ENCODE results near the gene CTAGE9. TPM values are rescaled to one million over a fixed set of nuclear protein-coding genes. Genes with fewer than 3 reads are reported as not detected.

CTAGE9 gene
- polyA plus RNA-seq, 1 donor from 2014 or later, result not detected

- no peaks in the 10 kb centered on the region for H3K79me2 ChIP-seq (replicated peaks; ENCODE audit: insufficient read depth, low read length)
- H3K27ac ChIP-seq (ENCODE audit: low read length), result no peak overlapping the region
- H3K9me3 ChIP-seq (ENCODE audit: low read length), result no peaks in the 10 kb centered on the region
- H4K20me1 ChIP-seq (ENCODE audit: insufficient read depth), result no peaks in the 10 kb centered on the region
- no peaks in the 10 kb centered on the region for H3K27me3 ChIP-seq (ENCODE audit: insufficient read depth, low read depth, low read length)
- H2AFZ ChIP-seq (ENCODE audit: low read depth, low read length), result no peak overlapping the region
- no peak overlapping the region for H3K9ac ChIP-seq (ENCODE audit: low read length)
- TF ChIP-seq REST (IDR thresholded peaks at IDR 0.05; ENCODE audit: borderline replicate concordance) (no peak), EZH2 (IDR thresholded peaks at IDR 0.05; ENCODE audit: borderline replicate concordance, insufficient read depth, low read length, poor library complexity, severe bottlenecking) (no peak), CTCF (IDR thresholded peaks at IDR 0.05; ENCODE audit: poor library complexity, severe bottlenecking) (no peak), TAF1 (IDR thresholded peaks at IDR 0.05; ENCODE audit: low read depth) (no peak), EP300 (conservative IDR thresholded peaks at IDR 0.05; ENCODE audit: poor library complexity, severe bottlenecking) (no peak), SMC3 (conservative IDR thresholded peaks at IDR 0.05; ENCODE audit: poor library complexity) (no peak)
- H3F3A ChIP-seq (ENCODE audit: insufficient read depth, low read length, poor library complexity, severe bottlenecking), result no peaks in the 10 kb centered on the region
- H3K9me2 ChIP-seq (ENCODE audit: insufficient read depth, low read length), result no peaks in the 10 kb centered on the region
- H3K36me3 ChIP-seq (ENCODE audit: insufficient read depth, low read length), result no peaks in the 10 kb centered on the region
- H3K4me2 ChIP-seq (ENCODE audit: low read length), result no peak overlapping the region
- no peak overlapping the region for H3K4me3 ChIP-seq (ENCODE audit: low read length)
Observed at GRCh38 chr6:131660195-131660594, 50.6 kb downstream of the CTAGE9 start.

Other genes starting within 250 kb of the CTAGE9 start
- not detected in 2 replicates for gene ARG1, start 137.8 kb downstream of the CTAGE9 start, polyA plus RNA-seq
- gene MED23, start 82.8 kb downstream of the CTAGE9 start, polyA plus RNA-seq, result 77.9 and 104 TPM in 2 replicates
- gene ENPP3, start 73.7 kb downstream of the CTAGE9 start, polyA plus RNA-seq, result 0.50 TPM in 1 of 2 replicates, not detected in the other
- not detected in 2 replicates for gene OR2A4, start 9.6 kb downstream of the CTAGE9 start, polyA plus RNA-seq
- gene ENPP1, start 97.0 kb upstream of the CTAGE9 start, polyA plus RNA-seq, result 0.52 TPM in 1 of 2 replicates, not detected in the other
- 1.5 and 2.3 TPM in 2 replicates for gene CCN2, start 240.4 kb upstream of the CTAGE9 start, polyA plus RNA-seq